ENCODE results near the gene SLC7A5.
A peak's percentile ranks its signal among the peaks of the same experiment; 100 is the strongest.
"Not testable (repeated sequence)": the region's sequence is repeated elsewhere in the genome, so short reads cannot be mapped to it uniquely, and the experiment has no call there.

The SLC7A5 gene

DNA sequence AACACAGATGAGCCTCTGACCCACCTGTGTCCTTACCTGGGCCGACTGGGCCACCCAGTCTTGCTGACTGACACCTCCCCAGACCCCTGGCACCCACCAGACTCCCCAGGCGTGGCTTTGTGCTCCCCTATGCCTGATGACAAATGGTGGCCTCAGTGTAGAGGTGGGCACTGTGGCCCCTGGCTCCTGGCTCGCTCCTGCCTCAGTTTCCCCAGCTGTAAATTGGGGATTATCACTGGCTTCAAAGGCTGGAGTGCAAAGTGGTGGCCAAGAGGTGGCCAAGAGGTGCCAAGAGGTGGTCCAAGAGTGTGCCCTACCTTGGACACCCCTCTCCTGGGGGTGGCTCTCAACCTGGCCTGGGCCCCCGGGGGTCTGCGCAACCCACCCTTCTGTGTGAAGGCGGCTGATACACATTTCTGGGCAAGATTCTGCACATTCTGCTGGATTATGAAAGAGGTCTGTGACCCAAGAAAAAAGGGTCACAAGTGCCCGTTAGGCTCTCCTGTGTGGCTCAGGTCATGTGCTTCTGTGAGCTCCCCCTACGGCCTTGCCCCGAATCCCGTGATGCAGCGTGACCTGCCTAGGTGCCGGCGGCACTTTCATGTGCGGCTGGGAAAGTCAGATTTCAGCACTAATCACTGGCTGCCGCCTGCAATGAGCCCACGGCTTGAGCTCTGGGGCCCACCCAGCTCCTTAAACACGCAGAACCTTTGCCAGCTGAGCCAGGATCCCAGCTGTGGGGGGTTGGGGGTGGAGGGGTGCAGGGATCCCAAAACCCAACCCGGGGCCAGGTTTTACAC, 7.8 kb downstream of the SLC7A5 start:
- DNase-seq (ENCODE audit: low read depth in 2 of 2) = not testable (repeated sequence)

DNA sequence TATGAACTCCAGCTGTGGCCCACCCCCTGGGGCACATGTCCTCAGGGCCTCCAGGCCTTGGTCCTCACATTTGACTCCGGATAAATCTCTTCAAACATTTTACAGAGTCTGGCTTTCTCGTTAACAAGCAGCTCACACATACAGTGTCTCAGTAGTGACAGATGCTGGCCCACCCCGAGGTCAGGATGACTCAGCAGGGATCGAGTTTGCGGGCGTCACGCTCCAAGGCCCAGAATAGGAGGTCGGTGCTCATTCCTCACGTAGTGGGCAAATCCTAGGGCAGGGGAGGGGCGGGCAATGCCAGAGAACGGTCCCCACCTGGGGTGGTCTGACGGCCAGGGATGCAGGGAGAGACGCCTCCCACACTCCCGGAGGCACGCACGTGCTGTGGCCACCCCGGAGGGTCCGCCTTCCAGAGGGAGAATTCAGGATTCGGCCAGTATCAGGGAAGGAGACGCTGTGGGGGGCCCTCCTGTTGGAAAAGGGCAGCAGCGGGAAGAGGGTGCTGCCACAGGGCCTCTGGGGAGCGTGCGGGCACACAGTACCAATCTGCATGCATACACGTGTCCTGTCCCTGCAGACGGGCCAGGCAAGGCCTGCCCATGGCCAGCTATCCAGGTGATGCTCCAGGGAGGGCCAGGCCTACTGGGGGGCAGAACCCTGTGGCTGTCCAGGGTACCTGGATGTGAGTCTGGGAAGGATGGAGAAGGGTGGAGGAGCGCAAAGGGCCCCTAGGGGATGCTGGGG, 8.6 kb downstream of the SLC7A5 start:
- DNase-seq (ENCODE audit: low read depth in 2 of 2) = no peak

DNA sequence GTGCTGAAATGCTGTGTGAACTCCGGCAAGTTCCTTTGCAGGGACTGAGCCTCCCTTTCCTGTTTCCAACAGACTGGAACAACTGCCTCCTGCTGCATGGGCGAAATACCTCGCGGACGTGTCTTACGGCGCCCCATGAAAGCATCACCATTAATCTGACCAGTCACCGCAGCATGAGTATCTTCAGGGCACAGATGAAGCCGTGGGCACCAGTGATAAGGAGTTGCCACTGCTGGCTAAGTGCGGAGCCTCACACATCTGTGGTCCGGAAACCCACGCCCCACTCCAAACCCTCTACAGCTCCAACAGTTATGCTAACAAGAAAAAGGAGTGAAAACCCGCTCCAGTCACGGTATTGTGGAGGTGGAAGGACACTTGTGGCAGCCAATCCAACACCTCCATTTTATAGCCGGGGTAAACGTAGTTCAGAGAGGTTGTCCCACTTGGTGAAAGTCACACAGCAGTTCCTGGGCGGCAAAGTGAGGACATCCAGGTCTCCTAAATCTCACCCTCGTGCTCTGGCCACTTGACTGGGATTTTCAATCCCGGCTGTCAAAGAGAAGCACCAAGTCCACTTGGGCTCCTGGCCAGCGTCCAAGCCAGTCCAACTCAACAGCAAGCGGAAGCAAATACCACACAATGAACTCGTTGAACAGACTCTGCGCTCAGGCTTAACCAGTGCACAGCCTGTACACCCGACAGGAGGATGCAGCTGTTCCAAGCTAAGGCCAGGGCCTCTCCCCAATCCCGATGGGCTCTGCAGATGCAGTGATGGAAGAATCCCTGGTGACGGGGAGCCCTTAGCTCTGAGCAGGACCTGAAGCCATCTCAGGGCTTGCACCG, 10.9 kb downstream of the SLC7A5 start:
- not testable (repeated sequence) for DNase-seq (ENCODE audit: low read depth in 2 of 2)

DNA sequence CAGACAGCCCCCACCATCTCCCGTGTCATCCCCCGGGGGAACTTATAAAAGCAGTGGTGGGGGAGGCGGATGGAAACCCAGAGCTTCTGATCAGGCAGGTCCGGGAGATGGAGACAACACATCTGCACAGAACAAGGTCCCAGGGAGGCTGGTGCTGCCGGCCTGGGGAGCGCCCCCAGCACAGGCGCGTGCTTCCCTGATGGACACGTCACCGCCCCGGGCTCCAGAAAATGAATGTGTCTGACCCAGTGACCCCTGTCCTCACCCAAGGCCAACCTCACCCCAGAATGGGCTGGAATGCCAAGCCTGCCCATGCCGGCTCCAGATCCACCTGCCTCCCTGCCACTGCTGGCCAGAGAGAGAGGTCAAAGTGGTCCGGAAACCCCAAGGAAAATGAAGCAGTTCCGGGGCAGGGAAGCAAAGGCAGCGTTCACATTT, 12.5 kb downstream of the SLC7A5 start:
- no peak for DNase-seq (ENCODE audit: low read depth in 2 of 2)

DNA sequence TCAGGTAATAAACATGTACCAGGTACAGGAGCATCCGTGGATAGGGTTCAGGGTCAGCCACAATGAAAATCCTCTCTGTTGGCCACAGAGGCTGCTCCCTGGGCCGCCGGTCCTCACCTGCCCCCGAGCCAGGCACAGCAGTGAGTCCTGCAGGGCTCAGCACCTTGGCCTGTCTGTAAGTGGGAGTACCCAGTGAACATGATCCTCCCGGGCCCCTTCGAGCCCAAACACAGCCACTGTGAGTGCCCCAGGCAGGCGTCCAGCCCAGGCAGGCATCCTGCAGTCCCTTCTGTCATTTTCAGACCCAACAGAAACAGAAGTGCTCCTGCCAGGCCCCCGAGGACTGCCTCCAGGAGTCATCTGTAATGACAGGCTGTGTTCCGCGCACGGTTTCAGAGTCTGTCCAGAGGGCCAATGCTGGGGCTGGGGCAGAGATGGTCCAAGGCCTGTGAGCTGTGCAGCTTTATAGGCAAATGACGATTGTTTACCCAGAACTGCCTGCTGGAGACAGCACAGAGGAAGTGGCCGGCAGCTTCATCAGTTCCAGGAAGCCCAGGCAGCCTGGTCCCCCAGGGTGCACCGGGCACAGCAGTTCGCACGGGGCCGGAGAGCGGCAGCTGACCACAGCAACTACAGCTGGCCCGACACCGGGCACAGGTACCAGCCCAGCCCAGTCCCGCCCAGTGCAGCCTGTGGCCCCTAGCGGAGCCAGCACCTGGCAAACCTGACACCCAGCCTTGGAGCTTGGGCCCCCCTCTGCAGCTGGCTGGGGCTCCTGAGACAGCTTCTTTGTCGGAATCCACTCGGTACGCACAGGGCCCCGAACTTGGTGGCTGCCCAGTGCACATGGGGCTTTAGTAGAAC, 13.2 kb downstream of the SLC7A5 start:
- no peak for DNase-seq (ENCODE audit: low read depth in 2 of 2)

DNA sequence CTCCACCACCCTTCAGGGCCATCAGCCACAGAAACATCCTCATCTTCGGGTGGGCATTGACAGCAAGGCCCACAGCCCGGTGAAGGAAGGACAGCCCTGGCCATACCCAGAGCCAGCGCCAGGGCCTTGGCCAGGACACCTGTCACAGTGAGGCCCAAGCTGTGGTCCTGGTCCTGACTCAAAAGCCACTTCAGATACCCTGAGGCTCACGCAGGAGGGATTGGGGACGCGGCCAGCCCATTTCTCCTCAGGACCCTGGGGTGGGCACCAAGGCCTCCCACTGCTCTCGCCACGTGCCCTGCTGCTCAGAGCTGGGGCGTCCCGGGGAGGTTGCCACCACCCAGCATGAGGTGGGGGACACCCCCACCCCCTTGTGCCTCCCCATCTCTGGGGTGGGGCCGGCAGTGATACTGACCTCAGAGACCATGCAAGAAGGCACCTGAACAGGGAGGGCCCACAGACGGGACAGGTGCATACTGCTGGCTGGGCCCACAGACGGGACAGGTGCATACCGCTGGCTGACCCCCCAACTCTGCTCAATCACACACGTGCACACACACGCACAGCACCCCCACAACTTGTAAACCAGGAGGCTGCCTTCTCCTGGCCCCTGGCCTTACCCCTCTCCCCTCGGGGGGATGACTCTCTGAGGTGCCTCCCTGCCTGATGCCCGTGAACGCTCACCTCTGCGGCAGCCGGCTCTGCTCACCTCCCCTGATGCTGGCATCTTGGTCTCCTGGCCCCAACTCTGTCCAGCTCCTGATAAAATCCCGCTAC, 14.2 kb downstream of the SLC7A5 start:
- no peak for DNase-seq (ENCODE audit: low read depth in 2 of 2)

DNA sequence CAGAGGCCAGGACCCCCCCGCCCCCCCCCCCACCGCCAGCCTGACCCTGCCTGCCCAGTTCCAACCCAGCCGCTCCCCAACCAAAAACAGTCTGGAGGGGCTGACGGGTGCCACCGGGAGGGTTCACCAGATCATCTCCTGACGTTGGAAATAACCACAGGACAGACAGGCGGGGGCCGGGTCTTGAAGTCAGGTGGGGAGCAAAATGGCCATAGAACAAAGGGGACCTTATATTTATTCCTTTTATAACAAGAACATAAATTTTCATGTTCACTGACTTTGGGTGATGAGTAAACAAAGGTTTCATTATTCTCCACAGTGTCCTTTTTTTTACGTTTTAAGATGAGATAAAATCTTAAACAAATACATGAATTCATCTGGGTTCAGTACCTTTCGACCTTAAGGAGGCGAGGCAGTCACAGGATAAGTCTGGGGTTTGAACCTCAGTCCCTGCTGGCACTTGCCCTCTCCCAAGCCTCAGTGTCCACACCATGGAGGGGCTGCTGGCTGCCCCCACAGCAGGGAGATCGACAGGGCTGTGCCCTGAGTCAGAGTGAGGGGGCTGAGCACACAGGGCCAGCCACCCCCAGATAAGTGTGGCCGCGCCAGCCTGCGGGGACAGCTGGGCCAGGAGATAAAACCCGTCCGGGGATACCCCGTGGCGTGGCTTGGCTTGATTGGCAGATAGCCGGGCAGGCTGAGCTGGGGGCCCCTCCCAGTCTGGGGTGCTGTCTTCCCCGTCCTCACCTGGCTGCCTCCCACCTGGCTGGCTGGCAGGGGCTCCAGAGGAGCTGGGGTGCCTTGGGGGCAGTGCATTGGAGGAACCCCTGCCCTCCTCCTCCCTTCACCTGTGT, 15.0 kb downstream of the SLC7A5 start:
- DNase-seq (ENCODE audit: low read depth in 2 of 2) = no peak

DNA sequence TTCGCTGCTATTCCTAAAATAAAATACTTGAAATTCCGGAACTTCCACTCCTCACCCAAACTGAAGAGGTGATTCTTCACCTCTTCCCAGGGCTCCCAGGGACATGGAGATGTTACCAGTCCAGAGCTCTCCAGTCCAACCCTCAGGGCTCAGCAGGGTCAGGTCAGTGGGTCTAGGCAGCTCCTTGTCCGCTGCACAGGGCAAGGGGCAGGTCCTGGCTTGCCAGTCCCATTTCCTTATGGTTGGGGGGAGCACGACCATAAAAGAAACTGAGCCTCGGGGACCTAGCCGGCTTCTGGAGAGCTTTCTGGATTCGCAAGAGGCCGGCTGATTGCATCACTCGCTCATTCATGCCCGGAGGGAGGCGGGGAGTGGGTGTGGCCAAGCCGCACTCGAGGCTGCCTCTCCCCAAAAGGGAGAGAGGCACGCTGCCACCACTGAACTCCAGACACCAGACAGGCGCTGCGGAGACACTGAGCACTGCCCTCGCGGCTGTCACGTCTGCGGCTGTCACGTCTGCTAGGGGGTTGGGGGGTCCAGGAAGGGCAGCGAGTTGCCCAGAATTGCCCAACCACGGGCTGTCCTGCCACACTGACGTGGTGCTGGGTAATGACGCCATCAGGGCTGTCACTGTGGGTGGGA, 15.8 kb downstream of the SLC7A5 start:
- DNase-seq (ENCODE audit: low read depth in 2 of 2) = peak; percentile 83 to 86

DNA sequence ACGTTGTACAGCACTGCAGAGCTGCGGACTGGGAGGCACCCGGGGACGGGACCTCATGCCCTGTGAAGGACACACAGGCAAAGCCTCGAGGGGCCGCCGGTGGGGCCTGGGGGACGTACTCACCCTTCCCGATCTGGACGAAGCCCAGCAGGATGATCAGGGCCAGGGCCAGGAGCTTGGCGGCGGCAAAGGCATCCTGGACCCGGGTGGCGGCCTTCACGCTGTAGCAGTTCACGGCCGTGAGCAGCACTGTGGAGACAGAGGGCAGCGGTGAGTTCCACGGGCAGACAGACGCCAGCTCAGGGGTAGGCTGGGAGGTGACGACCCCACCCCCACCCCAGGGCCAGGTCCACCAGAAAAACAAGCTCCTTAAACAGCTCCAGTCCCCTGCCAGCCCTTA, 17.7 kb downstream of the SLC7A5 start:
- DNase-seq (ENCODE audit: low read depth in 2 of 2) = no peak

DNA sequence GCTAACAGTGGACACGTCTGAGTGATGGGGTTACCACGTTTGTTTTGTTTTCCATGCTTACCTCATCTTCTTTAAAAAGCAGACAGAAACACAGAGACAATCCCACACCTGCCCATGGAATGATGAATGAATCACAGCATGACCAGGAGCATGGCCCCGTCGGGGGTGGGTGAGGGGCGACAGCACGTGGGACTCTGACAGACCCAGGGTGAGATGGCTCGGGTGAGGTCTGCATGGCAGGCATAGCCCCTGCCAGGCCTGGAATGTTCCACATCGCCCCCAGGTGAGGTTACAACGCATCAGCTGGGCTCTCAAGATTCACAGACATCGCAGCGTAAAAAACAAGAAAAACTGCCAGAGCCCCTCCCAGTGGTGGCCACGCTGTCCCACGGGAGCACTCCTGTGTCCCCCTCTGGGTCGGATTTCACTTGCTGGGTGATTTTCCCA, 18.1 kb downstream of the SLC7A5 start:
- no peak for DNase-seq (ENCODE audit: low read depth in 2 of 2)

DNA sequence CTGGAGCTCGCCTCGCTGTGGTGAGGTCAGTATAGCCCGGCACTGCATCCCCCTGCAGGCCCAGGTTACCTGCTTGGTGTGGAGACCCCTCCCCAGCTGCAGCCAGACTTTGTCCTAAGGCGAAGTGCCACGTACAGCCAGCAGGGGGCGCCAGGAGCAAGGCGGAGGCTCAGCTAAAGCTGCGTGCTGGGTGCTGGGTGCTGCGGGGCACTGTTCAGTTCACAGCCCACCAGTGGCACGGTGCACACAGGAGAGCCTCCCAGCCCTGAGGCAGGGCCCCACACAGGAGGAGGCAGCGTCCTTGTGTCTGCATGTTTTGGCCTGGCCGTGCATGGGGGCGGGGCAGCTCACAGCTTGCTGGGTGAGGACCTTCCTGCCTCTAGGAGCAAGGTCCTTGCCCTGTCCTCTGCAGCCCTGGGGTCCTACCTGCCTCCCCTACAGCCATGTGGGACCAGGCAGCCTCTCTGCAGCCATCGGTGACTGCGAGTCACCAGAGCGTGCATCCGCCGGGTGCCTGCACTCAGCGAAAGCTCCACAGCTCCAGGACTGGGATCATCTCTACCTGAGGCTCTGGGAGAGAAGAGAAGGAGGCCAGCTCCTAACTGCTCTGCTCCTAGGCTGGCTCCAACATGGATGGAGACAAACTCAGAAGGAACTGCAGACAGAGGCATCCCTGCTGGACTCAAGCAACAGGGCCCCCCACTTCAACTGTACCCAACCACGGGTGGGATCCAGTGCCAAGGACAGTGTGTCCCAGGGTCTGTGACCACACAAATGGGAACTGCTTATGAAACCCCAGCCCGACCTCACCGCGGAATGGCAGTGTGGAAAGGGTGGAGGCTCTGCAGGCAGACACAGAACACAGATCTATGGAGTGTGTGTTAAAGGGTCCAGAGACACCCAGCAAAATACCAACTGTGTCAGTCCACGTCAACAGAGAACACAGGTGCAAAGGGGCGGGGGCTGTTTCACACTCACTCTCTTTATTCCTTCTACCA, 19.0 kb downstream of the SLC7A5 start:
- peak; percentile 60 to 71 for DNase-seq (ENCODE audit: low read depth in 2 of 2)

DNA sequence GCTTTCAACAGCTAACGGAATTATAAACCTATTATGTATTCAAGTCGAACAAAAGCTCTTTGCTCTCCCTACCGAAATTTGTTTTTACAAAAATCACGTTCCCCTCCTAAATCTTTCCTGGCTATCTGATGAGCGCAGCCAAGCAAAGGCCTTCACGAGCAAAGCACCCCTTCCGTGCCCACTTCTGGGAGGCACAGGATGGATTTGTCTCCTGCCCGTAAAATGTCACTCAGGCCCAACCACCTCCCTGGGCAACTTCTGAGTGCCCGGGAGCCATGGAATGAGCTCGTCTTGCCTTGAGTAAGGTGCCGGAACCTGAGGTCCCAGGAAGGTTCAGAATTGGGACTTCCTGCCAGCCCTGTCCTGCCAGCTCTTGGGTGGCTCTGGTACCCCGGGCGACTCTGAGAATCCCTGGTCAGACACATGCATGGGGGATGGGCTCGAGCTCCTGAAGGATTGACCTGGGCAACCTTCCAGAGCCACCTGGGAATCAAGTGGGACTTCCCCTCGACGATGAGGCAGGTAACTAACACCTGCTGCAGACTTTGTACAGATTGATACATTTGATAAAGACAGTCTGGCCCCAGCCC, 19.8 kb downstream of the SLC7A5 start:
- no peak for DNase-seq (ENCODE audit: low read depth in 2 of 2)

DNA sequence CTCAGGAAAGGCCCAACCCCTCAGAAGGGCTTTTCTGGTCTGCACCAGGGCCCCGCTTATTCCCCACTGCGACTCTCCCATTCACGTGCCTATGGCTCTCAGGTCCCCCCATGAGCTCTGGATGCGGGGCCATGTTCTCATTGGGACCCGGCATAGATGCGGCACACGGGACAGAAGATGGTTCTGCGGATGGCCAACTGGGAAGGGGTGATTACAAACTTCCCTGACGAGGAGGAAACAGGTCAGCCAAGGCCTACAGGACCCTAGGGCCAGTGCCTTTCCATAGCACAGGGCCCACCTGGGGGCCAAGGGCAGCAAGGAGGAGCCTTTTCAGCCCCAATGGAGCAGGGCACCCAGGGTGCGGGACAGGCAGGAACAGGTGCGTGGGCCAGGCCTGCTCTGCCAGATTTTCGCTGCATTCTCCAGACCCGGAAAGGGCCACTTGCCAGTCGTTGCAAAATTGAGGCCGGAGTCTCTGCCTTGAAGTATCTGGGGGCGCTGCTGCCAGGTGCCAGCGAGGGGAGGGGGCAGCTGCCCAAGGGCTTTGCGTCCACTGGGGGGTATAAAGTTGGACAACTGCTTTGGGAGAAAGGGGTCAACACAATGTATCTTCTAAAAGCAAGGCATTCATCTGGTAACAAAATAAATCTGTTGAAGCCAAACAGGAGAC, 20.5 kb downstream of the SLC7A5 start:
- no peak for DNase-seq (ENCODE audit: low read depth in 2 of 2)

DNA sequence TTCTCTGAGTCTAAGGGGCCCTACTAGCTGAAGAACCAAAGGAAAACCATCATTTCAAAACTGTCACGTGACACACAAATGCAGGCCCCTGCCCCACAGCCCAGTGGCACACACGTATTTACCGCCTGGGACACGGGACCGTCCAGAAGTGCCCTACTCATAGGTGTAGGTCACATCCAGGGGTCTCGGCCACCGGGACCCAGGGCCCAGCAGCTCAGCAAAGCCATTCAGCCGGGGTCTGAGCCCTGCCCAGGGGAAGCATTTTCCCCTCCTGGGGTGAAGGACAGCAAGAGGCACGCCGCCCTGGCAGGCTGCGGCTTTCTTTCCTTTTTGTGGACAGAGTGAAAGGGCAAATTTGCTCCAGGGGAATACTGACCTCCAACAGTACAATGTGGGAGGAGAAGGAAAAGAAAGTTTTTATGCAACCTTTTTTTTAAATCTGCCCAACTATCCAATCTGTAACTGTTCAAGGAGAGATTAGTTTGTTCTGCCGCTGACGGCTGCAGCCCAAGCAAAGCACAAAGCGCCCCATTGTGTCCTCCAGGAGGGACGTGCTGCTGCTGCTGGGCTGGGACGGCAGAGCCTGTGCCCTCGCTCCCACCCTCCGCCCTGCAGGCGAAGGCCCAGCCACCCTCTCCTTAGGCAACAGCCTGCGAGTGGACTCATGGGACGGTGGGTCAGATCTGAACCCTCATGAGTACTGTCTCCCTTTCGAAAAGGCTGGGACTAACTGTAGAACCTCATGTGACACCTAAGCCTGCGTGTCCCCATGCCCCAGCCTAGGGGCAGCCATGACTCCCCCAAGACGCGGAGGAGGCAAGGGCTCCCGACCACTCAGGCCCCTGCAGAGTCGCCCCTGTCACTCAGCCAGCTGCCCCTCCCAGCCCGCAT, 21.3 kb downstream of the SLC7A5 start:
- DNase-seq (ENCODE audit: low read depth in 2 of 2) = no peak

DNA sequence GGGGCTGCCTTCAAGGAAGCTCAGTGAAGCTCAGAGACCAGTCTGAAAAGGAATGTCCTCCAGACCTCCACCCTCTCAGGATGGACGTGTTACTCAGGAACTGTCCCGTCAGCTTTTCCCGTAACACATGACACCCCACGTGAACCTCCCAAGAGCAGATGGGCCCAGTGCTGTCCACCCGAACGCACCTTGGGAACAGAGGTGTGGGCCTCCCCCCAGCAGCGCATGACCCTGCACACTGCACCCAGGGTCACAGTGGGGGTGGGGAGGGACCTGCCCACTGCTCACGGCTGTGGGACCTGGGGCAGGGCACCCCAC, 21.9 kb downstream of the SLC7A5 start:
- DNase-seq (ENCODE audit: low read depth in 2 of 2) = no peak
